Transverse colon (tissue), 4 donors: Measurements from ENCODE around the gene RPGRIP1L.
"Not testable (repeated sequence)": the region's sequence is repeated elsewhere in the genome, so short reads cannot be mapped to it uniquely, and the experiment has no call there.

ENCODE experiments used
- EP300 ChIP-seq: sonication (generic); formaldehyde crosslinking; IDR thresholded peaks from one replicate; pipeline ENCODE4 v1.6.1; 2017; ENCODE audit warnings: antibody characterized with exemption, low read depth
- POLR2A ChIP-seq: fragments of 450-650 bp; IDR thresholded peaks from one replicate; pipeline ENCODE4 v1.6.1; 2016; ENCODE audit warnings: antibody characterized with exemption, mild to moderate bottlenecking, moderate library complexity
- POLR2AphosphoS5 ChIP-seq, 3 donors: sonication (generic); formaldehyde crosslinking; IDR thresholded peaks; one replicate each; pipeline ENCODE4 v1.6.1; 2016; ENCODE audit warnings: antibody characterized with exemption in 3 of 3
- TF ChIP-seq, protein P1 (sequence below), 5 experiments: fragments of 200-600 bp in 3 of 5; fragments of 450-650 bp in 2 of 5; sonication (generic) in 3 of 5; IDR thresholded peaks; 1 replicate in 2 of 5; 2 replicates in 3 of 5; pipeline ENCODE4 v1.5.1; 2016 to 2017; ENCODE audit warnings: antibody characterized with exemption in 5 of 5, inconsistent platforms in 3 of 5, mild to moderate bottlenecking in 2 of 5, moderate library complexity in 1 of 5

DNA sequence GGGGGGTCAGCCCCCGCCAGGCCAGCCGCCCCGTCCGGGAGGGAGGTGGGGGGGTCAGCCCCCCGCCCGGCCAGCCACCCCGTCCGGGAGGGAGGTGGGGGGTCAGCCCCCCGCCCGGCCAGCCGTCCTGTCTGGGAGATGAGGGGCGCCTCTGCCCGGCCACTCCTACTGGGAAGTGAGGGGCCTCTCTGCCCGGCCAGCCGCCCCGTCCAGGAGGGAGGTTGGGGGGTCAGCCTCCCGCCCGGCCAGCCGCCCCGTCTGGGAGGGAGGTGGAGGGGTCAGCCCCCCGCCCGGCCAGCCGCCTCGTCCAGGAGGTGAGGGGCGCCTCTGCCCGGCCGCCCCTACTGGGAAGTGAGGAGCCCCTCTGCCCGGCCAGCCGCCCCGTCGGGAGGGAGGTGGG lies 5.4 kb downstream of the RPGRIP1L start:
- not testable (repeated sequence) for TF ChIP-seq EP300; POLR2AphosphoS5 (IDR thresholded peaks at IDR 0.05); POLR2A
- TF ChIP-seq, protein P1, sequence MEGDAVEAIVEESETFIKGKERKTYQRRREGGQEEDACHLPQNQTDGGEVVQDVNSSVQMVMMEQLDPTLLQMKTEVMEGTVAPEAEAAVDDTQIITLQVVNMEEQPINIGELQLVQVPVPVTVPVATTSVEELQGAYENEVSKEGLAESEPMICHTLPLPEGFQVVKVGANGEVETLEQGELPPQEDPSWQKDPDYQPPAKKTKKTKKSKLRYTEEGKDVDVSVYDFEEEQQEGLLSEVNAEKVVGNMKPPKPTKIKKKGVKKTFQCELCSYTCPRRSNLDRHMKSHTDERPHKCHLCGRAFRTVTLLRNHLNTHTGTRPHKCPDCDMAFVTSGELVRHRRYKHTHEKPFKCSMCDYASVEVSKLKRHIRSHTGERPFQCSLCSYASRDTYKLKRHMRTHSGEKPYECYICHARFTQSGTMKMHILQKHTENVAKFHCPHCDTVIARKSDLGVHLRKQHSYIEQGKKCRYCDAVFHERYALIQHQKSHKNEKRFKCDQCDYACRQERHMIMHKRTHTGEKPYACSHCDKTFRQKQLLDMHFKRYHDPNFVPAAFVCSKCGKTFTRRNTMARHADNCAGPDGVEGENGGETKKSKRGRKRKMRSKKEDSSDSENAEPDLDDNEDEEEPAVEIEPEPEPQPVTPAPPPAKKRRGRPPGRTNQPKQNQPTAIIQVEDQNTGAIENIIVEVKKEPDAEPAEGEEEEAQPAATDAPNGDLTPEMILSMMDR (IDR thresholded peaks at IDR 0.05), result not testable (repeated sequence)
